IgD-negative memory B cell (primary cell): ENCODE results near the gene TMEM119. TPM values are rescaled to one million over a fixed set of nuclear protein-coding genes. Genes with fewer than 3 reads are reported as not detected.
"Not testable (repeated sequence)": the region's sequence is repeated elsewhere in the genome, so short reads cannot be mapped to it uniquely, and the experiment has no call there.

Source experiments
- H3K27ac Mint-ChIP-seq, 3 donors: one replicate each; pipeline ENCODE4 v1.8.0; 2020 to 2022; ENCODE audit warnings: mild to moderate bottlenecking in 3 of 3, mixed read lengths in 3 of 3, moderate library complexity in 1 of 3
- H3K27me3 Mint-ChIP-seq: one replicate; pipeline ENCODE4 v1.8.0; 2021; ENCODE audit warnings: mixed read lengths
- H3K36me3 Mint-ChIP-seq: one replicate; pipeline ENCODE4 v1.8.0; 2020; ENCODE audit warnings: mild to moderate bottlenecking, mixed read lengths
- H3K4me1 Mint-ChIP-seq, 3 donors: one replicate each; pipeline ENCODE4 v1.8.0; 2020 to 2022; ENCODE audit warnings: mixed read lengths in 3 of 3, mild to moderate bottlenecking in 1 of 3
- H3K4me3 Mint-ChIP-seq, 4 donors: one replicate each; pipeline ENCODE4 v1.8.0; 2020 to 2022; ENCODE audit warnings: mild to moderate bottlenecking in 4 of 4, mixed read lengths in 4 of 4, moderate library complexity in 3 of 4
- H3K9me3 Mint-ChIP-seq, 3 donors: one replicate each; pipeline ENCODE4 v1.8.0; 2020 to 2021; ENCODE audit warnings: mixed read lengths in 3 of 3, mild to moderate bottlenecking in 1 of 3
- polyA plus RNA-seq: library from polyadenylated mRNA; unstranded; fragments of 300-500 nt; fragmentation: Illumina TruSeq; gene quantifications from one replicate; pipeline ENCODE4 v1.2.3, GENCODE V29; 2021

TMEM119 gene
- polyA plus RNA-seq, 1 donor from 2014 or later, result 0.33 TPM

DNA sequence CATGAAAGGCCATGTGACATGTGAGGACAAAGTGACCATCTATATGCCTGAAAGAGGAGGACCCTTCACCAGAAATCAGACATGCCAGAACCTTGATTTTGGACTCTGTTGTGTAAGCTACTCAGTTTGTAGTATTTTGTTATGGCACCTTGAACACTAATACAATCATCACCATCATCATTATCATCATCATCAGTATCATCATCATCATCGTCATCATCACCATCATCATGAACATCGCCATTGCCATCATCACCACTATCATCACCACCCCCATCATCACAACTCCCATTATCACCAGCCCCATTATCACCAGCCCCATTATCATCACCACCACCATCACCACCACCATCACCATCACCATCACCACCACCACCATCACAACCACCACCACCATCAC, 19.6 kb downstream of the TMEM119 start:
- Mint-ChIP-seq H3K4me3 (no peak overlapping the region), H3K4me1 (peaks cover 0 to 26% (median 25%) of the 10 kb centered on the region in 3 donors), H3K27ac (no peak overlapping the region), H3K27me3 (no peaks in the 10 kb centered on the region), H3K9me3 (peaks cover 0 to 2% (median 0%) of the 10 kb centered on the region in 3 donors), H3K36me3 (no peaks in the 10 kb centered on the region)

DNA sequence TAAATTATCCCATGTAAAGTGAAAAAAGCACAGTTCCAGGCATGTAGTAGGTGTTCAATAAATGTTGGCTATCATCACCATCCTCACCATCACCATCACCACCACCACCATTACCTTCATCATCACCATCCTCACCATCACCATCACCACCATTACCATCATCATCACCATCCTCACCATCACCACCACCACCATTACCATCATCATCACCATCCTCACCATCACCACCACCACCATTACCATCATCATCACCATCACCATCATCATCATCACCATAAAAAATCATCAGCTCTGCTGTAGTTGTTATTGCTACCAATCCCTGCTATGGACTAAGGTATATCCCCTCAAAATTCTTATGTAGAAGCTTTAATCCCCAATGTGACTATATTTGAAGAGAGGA, 20.4 kb downstream of the TMEM119 start:
- H3K4me3 Mint-ChIP-seq, result no peak overlapping the region
- H3K27me3 Mint-ChIP-seq, result no peaks in the 10 kb centered on the region
- peaks cover 8 to 34% (median 33%) of the 10 kb centered on the region in 3 donors for H3K4me1 Mint-ChIP-seq
- peaks cover 0 to 2% (median 0%) of the 10 kb centered on the region in 3 donors for H3K9me3 Mint-ChIP-seq
- H3K27ac Mint-ChIP-seq, result peak overlapping the region in 1 of 3 donors; percentile 19
- no peaks in the 10 kb centered on the region for H3K36me3 Mint-ChIP-seq

DNA sequence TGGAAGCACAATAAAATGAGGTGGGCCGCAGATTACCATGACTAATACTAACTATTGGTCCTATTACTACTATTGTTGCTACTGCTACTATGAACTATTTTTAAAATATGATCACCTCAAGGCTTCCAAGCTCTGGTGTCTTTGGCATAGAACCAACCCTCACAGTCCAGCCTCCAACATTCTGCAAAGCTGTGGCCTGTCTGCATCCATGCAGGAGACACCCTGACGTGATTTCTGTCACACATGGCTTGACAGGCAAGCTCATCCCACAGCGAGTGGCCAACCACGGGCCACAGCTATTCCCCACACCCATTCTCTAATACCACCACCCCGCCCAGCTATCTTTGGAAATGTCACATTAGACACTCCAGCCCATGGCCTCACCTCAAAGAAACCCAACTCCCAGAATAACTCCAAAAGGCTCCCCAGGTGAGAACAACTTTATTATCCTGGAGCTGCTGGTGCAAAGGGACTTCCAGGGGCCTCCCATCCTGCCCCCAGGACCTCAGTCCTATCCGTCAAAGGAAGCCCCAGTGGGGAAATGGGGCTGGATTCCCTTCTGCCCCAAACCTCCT, 21.1 kb downstream of the TMEM119 start:
- Mint-ChIP-seq H3K27me3 (no peaks in the 10 kb centered on the region), H3K9me3 (peaks cover 0 to 2% (median 0%) of the 10 kb centered on the region in 3 donors), H3K4me1 (peaks cover 13 to 41% (median 40%) of the 10 kb centered on the region in 3 donors), H3K4me3 (peak overlapping the region in 1 of 4 donors; percentile 39), H3K36me3 (no peaks in the 10 kb centered on the region), H3K27ac (no peak overlapping the region)

DNA sequence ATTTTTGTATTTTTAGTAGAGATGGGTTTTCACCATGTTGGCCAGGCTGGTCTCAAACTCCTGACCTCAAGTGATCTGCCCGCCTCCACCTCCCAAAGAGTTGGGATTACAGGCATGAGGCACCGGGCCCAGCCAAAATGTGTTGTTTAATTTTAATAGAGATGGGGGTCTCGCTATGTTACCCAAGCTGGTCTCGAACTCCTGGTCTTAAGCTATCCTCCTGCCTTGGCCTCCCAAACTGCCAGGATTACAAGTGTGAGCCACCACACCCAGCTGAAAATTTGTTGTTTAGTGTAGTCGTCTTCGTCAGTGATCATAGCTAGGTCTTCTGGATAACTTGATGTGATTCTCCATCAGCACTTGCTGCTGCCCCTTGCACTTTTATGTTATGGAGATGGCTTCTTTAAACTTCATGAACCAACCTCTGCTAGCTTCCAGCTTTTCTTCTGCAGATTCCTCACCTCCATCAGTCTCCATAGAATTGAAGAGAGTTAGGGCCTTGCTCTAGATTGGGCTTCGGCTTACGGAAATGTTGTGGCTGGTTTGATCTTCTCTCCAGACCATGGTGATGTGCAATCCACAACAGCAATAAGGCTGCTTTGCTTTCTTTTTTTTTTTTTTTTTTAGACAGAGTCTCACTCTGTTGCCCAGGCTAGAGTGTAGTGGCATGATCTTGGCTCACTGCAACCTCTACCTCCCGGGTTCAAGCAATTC, 22.5 kb downstream of the TMEM119 start:
- H3K27me3 Mint-ChIP-seq, result no peaks in the 10 kb centered on the region
- H3K36me3 Mint-ChIP-seq, result no peaks in the 10 kb centered on the region
- peaks cover 21 to 54% (median 51%) of the 10 kb centered on the region in 3 donors for H3K4me1 Mint-ChIP-seq
- peaks cover 0 to 2% (median 0%) of the 10 kb centered on the region in 3 donors for H3K9me3 Mint-ChIP-seq
- H3K27ac Mint-ChIP-seq, result peak overlapping the region in 2 of 3 donors; percentile 39 to 80
- H3K4me3 Mint-ChIP-seq, result no peak overlapping the region

DNA sequence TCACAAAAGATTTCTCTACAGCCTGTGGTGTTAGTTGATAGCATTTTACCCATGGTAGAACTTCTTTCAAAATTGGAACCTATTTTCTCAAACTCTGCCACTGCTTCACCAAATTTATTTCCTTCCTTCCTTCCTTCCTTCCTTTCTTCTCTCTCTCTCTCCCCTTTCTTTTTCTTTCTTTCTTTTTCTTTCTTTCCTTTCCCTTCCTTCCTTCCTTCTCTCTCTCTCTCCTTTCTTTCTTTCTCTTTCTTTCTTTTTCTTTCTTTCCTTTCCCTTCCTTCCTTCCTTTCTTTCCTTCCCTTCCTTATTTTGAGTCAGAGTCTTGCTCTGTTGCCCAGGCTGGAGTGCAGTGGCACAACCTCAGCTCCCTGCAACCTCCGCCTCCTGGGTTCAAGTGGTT, 23.6 kb downstream of the TMEM119 start:
- not testable (repeated sequence) for H3K36me3 Mint-ChIP-seq, H3K27me3 Mint-ChIP-seq, H3K9me3 Mint-ChIP-seq
- Mint-ChIP-seq H3K27ac (peak overlapping the region in 1 of 3 donors; percentile 80), H3K4me1 (peaks cover 32 to 61% (median 50%) of the 10 kb centered on the region in 3 donors), H3K4me3 (peak overlapping the region in 1 of 4 donors; percentile 19)

DNA sequence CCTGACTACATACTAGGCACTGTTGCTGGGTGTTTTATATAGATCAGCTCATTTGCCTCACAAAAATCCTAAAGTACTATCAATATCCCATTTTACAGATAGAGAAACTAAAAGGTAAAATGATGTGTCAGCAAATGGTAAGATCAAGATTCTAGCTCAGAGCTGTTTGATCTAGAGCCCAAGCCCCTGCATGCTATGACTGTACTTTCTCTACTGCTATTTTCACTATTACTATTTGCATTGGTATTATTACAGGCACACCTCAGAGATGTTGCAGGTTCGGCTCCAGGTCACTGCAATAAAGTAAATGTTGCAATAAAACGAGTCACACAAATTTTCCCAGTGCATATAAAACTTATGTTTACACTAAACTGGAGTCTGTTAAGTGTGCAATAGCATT, 24.6 kb downstream of the TMEM119 start:
- H3K36me3 Mint-ChIP-seq, result peaks cover 4% of the 10 kb centered on the region
- peak overlapping the region in 1 of 3 donors; percentile 57 for H3K27ac Mint-ChIP-seq
- H3K27me3 Mint-ChIP-seq, result no peaks in the 10 kb centered on the region
- peak overlapping the region in 3 of 4 donors; percentile 11 to 53 (median 41) for H3K4me3 Mint-ChIP-seq
- peaks cover 41 to 65% (median 59%) of the 10 kb centered on the region in 3 donors for H3K4me1 Mint-ChIP-seq
- peaks cover 0 to 1% (median 0%) of the 10 kb centered on the region in 3 donors for H3K9me3 Mint-ChIP-seq

DNA sequence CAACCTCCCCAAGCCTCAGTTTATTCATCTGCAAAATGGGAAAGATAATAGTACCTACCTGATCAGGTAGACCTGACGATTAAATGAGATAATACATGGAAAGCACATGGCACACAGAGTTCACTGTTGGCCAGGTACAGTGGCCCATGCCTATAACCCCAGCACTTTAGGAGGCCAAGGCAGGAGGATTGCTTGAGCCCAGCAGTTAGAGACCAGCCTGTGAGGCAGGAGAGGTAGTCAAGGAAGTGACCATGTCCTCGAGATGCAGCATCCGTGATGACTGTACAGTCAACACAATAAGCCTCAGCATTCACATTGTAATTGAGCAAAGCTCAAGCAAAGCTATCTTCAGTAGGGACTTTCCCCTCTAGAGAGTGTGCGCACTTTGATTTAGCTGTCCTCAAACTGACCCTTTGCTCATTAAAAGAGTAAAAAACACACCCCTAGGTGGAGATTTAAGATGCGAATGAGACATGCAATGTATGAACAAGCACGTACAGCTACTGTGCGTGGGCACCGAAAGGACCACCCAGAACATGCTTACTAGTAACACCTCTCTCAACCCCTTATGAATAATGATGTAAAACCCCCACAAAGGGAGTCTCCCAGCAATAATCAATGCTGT, 25.6 kb downstream of the TMEM119 start:
- no peaks in the 10 kb centered on the region for H3K9me3 Mint-ChIP-seq
- peak overlapping the region; percentile 11 to 53 (median 42) for H3K4me3 Mint-ChIP-seq
- H3K27ac Mint-ChIP-seq, result peak overlapping the region; percentile 57 to 96 (median 81)
- peaks cover 51 to 75% (median 63%) of the 10 kb centered on the region in 3 donors for H3K4me1 Mint-ChIP-seq
- no peaks in the 10 kb centered on the region for H3K27me3 Mint-ChIP-seq
- peaks cover 4% of the 10 kb centered on the region for H3K36me3 Mint-ChIP-seq

DNA sequence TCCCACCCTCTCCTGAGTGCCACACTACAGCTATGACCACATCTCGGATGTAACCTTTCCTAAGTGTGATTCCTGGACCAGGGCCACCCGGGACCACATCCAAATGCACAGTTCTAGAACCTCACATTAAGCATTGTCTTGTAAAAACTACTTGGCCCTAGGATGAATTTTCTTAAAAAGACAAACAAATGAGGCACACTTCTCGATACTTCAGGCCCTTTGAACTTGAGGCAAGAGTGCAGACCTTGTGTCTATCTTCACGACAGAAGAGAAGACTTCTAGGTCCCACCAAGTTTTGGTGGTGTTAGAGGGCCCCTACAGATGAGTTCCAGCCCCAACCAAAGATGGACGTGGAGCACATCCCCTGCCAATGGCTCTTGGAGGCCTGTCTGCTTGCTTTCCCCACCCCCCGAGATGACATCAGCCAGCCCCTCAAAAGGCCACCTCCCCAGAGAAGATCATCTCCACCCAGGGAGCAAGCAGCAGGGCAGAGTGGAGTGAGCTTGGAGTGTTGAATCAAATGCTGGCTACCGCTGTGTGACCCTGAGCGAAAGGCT, 26.2 kb downstream of the TMEM119 start:
- H3K4me1 Mint-ChIP-seq, result peaks cover 56 to 80% (median 66%) of the 10 kb centered on the region in 3 donors
- H3K9me3 Mint-ChIP-seq, result no peaks in the 10 kb centered on the region
- H3K27me3 Mint-ChIP-seq, result no peaks in the 10 kb centered on the region
- peak overlapping the region; percentile 48 to 96 (median 57) for H3K27ac Mint-ChIP-seq
- peak overlapping the region in 1 of 4 donors; percentile 11 for H3K4me3 Mint-ChIP-seq
- peaks cover 7% of the 10 kb centered on the region for H3K36me3 Mint-ChIP-seq

DNA sequence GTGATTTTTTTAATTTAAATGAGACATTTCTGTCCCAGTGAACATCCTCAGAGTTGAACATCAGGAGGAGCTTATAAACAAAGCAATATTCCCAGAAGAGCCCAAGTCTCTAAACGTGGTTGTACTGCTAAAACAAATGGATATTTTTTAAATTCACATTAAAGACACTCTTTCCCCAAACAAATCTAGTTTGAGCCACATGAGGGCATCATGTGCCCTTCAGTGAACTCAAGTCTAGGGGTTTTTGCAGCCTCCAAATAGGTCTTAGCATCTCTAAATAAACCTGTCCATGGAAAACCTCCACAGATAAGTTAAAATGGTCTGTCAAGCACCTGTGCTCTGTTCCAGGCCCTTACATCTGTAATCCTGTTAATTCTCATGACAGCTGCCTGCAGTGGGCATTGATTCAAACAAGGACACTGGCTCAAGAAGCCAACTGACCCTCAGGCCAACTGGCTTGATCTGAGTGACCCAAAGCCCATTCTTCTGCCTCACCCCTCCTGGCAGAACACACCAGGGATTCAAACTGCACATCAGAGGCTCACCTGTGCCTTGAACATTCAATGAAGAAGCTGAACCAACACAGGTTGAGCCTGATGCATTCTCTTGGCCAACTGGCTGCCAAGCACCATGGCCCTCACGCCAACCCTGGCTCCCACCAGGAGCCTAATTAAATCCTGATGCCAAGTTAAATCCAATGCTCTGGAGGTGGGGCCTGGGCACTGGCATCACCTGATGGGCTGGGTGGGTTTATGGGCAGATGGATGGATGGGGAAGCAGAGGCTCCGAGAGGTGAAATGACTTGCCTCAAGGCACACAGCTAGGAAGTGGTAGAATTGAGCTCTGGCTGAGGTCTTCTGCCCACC, 26.9 kb downstream of the TMEM119 start:
- H3K27ac Mint-ChIP-seq, result peak overlapping the region; percentile 65 to 96 (median 83)
- H3K4me3 Mint-ChIP-seq, result peak overlapping the region in 3 of 4 donors; percentile 48 to 86 (median 65)

DNA sequence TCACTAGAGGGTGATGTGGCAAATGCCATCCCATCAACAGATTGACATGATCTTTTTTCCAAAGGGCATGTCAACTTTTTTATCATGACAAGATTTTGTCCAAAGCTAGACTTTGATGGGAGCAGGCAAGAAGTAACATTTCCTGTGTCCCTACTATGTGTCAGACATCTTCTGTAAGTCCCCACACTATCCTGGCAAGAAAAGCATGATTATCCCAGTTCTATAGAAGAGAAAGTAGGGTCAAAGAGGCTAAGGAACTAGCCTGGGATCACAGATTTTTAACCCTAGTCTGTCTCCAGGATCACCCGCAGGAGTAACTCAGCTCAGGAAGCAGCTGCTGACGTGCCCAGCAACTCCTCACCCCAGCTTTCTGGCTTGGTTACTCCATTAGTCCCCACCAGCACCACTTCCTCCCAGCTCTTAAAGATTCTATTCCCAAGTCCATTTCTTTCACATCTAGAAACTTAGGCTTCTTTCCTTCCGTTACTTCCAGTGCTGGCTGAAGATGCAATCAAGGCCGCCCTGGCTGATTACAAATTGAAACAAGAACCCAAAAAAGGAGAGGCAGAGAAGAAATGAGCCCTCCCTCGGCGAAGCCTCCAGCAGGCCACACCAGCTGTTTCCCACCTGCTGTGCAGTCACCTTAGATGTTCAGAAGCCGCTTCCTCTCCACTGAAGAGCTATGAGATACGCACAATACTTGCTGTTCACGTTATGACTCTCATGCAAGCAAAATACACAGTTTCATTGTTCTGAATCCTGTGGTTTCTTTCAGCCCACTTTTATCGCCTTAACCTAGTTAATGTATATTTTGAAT, 29.3 kb downstream of the TMEM119 start:
- Mint-ChIP-seq H3K4me1 (peaks cover 54 to 82% (median 64%) of the 10 kb centered on the region in 3 donors), H3K27me3 (no peaks in the 10 kb centered on the region), H3K27ac (peak overlapping the region; percentile 93 to 99 (median 98)), H3K4me3 (peak overlapping the region; percentile 51 to 91 (median 73)), H3K36me3 (peaks cover 10% of the 10 kb centered on the region), H3K9me3 (no peaks in the 10 kb centered on the region)

More for the DNA sequence above, 26.9 kb downstream of the TMEM119 start:
- H3K27me3 Mint-ChIP-seq, result no peaks in the 10 kb centered on the region
- no peaks in the 10 kb centered on the region for H3K9me3 Mint-ChIP-seq
- H3K36me3 Mint-ChIP-seq, result peaks cover 7% of the 10 kb centered on the region
- peaks cover 57 to 82% (median 61%) of the 10 kb centered on the region in 3 donors for H3K4me1 Mint-ChIP-seq

DNA sequence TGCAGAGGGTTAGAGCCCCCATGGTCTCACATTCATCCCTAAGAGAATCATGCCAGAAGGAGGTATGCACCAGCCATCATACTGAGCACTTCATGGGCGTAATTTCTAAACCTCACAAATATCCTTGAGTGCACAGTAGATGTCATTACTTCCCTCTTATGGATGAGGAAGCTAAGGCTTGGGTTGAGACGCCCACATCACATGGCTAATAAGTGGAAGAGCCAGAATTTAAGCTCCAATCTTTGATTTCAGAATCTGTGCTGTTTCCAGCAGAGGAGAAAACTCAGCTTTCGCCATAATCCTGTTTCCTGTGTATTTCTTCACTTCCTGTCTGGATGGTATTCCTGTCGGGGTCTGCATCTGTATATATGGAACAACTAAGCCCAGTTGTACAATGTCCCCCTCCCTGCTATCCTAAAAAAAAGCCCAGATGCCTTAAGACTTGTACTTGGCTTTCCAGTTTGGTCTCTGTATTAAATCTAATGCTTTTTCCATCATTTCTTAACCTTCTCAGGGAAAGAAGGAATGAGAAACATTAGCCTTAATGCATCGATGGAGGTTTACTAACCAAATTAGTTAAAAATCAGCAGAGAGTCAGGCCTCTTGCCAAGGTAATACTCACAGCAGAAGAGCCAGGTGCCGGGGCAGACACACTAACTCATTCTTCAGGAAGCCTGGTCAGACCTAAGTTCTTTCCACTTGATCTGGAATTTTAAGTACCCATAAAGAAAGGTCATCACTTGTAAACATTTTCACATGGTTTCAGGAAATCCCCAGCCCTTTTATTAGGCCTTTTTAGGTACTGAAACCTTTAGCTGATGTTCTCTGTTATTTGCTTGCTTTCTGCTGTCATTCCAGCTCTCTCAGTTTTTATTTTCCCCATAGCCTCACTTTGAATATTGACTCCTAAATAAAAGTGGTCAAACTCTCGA, 30.2 kb downstream of the TMEM119 start:
- Mint-ChIP-seq H3K9me3 (no peaks in the 10 kb centered on the region), H3K4me1 (peaks cover 50 to 74% (median 58%) of the 10 kb centered on the region in 3 donors), H3K27ac (peak overlapping the region; percentile 93 to 99 (median 98)), H3K27me3 (no peaks in the 10 kb centered on the region), H3K4me3 (peak overlapping the region; percentile 51 to 91 (median 73)), H3K36me3 (peaks cover 10% of the 10 kb centered on the region)

DNA sequence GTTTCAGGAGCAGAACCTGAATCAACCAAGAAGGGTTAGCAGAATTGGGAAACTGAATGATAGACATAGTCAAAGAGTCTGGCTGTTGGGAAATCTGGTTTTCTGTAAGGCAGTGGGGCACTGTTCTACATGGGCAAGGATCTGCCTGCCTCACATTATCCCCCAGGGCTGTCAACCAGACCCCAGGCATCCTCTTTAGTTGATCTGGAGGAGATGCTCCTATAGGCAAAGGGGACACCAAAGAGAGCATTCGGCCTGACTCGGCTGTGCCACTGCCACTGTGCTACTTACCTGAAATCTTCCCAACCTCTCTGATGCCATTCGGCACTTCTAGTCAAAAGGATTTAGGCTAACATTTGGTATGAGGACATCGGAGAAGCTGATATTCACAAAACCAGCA, 31.4 kb downstream of the TMEM119 start:
- H3K27me3 Mint-ChIP-seq, result no peaks in the 10 kb centered on the region
- H3K4me3 Mint-ChIP-seq, result peak overlapping the region; percentile 13 to 81 (median 48)

More for the DNA sequence above, 31.4 kb downstream of the TMEM119 start:
- H3K9me3 Mint-ChIP-seq, result no peaks in the 10 kb centered on the region
- H3K36me3 Mint-ChIP-seq, result peaks cover 10% of the 10 kb centered on the region
- H3K27ac Mint-ChIP-seq, result peak overlapping the region in 2 of 3 donors; percentile 93 to 99
- peaks cover 38 to 62% (median 50%) of the 10 kb centered on the region in 3 donors for H3K4me1 Mint-ChIP-seq
